Activated naive CD4-positive, alpha-beta T cell treated with anti-CD3 and anti-CD28 coated beads, Interleukin-2, amount 50 U/mL, for 72 hours (primary cell): ENCODE results near the gene PDE6G. TPM values are rescaled to one million over a fixed set of nuclear protein-coding genes. Genes with fewer than 3 reads are reported as not detected.
A peak's percentile ranks its signal among the peaks of the same experiment; 100 is the strongest.
"Not testable (repeated sequence)": the region's sequence is repeated elsewhere in the genome, so short reads cannot be mapped to it uniquely, and the experiment has no call there.

Experiments used
- ATAC-seq, 2 donors: fragments of 150-1000 bp; cut with Tn5 transposase; 2 replicates each; pipeline ENCODE4 v1.10.0; 2021; ENCODE audit warnings: mild to moderate bottlenecking in 2 of 2, moderate library complexity in 2 of 2
- DNase-seq, 2 donors: peaks; one replicate each; pipeline ENCODE4 v3.0.0; 2021 to 2022; ENCODE audit warnings: low spot score in 2 of 2
- H3K27ac Mint-ChIP-seq, 2 donors: one replicate each; pipeline ENCODE4 v1.8.0; 2022; ENCODE audit warnings: mild to moderate bottlenecking in 2 of 2, mixed read lengths in 2 of 2
- H3K36me3 Mint-ChIP-seq, 2 donors: one replicate each; pipeline ENCODE4 v1.8.0; 2022; ENCODE audit warnings: mixed read lengths in 2 of 2
- H3K9me3 Mint-ChIP-seq, 2 donors: one replicate each; pipeline ENCODE4 v1.8.0; 2022; ENCODE audit warnings: mixed read lengths in 2 of 2
- total RNA-seq, 2 donors: library from RNA; stranded (reverse); gene quantifications; one replicate each; pipeline ENCODE4 v1.2.3, GENCODE V29; 2022

The PDE6G gene
- total RNA-seq, 2 donors from 2014 or later, result 5.8 to 8.1 TPM

DNA sequence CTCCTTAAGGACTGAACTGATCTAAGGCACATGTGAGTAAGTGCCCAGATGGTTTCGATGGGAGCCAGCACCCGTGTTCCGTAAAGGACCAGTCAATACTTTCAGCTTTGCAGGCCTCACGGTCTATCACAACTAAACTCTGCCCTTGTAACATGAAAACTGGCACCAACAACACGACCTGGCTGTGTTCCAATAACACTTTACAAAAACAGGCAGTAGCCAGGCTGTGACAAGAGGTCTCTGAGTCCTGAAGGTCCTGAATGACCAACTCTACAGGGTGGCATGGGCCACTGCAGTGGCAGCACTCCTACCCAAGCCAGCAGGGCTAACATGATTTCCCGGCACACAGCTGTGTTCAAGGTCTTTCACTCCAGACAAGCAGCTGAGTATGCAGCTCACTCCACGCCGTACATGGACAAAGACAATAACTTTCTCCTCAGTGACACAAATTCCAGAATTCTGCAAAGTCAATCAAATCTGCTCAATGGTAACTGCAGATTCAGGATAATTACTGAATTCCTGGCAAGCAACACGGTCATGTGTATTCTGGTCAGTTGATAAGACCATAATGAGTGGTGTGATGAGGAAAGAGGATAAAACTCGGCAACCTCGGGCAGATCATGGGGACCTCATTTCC, 34.7 kb downstream of the PDE6G start:
- Mint-ChIP-seq H3K27ac (peak overlapping the region in 1 of 2 donors; percentile 75), H3K36me3 (peaks cover 39 to 41% of the 10 kb centered on the region in 2 donors), H3K9me3 (no peaks in the 10 kb centered on the region)
- ATAC-seq (no peak), DNase-seq (no peak)

- not testable (repeated sequence) for H3K27ac Mint-ChIP-seq, H3K9me3 Mint-ChIP-seq, DNase-seq, ATAC-seq
- H3K36me3 Mint-ChIP-seq, result peaks cover 20 to 27% of the 10 kb centered on the region in 2 donors
Measured at GRCh38 chr17:81618307-81618706, 38.0 kb downstream of the PDE6G start.

GRCh38 chr17:81616877-81617276, 39.5 kb downstream of the PDE6G start:
- Mint-ChIP-seq H3K9me3 (no peaks in the 10 kb centered on the region), H3K27ac (peak overlapping the region; percentile 2 to 97), H3K36me3 (peaks cover 23 to 29% of the 10 kb centered on the region in 2 donors)
- DNase-seq, result no peak
- no peak for ATAC-seq

DNA sequence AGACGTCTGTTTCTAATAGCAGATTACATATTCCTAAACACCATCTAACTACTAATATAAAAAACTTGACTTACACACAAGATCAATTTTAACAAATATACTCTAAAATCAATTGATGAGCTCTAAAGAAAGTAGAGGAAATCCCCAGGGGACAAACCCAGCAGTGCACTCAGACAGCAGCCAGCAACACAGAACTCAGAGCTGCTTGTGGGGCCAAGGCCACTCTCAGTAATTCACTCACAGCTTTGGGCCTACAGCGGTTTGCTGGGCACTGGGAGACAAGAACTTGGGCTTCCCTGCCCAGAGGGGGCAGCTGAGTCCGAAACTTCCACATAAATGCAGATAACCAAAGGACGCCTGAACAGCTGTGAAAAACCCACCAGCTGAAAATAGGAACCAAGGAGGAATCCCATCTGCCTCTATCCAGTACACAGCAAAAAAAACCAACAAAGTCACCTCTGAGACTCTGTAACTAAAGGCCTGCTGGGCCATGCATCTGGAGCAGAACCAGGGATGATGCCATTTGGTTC, 40.9 kb downstream of the PDE6G start:
- peaks cover 17 to 24% of the 10 kb centered on the region in 2 donors for H3K36me3 Mint-ChIP-seq
- H3K9me3 Mint-ChIP-seq, result no peaks in the 10 kb centered on the region
- no peak for ATAC-seq
- DNase-seq, result no peak
- H3K27ac Mint-ChIP-seq, result peak overlapping the region; percentile 96 to 97

DNA sequence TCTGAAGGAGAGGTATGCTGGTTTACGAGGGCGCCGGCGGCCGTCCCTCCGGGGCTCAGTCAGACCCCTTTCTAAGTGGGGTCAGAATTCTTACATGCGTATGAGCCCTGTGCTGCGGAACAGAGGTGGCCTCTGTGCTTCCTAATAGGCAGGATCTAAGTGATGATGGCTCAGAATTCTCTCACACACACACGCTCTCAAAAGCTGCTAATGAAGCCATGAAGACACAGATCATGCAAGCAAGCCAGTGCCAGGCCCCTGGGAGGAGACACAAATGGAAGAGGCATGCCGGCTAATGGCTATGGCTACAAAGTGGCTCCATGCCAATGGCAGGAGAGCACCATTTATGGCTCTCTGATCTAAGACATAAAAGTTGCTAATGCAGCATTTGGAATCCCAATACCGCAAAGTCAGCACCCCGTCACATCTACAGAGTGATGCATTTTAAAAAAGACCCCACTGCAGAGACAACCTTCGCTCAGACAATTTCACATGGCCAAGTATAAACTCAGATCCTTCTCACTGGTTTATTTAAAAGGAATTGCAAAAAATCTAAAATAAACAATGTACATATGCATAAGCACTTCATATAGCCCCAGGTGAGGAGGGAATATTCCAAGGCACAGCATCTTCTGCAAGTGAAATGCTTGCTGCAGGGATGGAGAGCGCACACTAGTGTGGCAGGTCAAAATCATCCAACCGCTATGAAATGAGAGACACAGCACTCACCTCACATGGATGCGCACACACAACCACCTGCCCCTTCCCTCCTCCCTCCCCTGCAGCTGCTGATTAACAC, 44.0 kb downstream of the PDE6G start:
- Mint-ChIP-seq H3K27ac (no peak overlapping the region), H3K36me3 (peaks cover 16 to 19% of the 10 kb centered on the region in 2 donors), H3K9me3 (no peaks in the 10 kb centered on the region)
- no peak for DNase-seq
- ATAC-seq, result no peak

GRCh38 chr17:81609541-81610311, 46.6 kb downstream of the PDE6G start:
- no peak for ATAC-seq

GRCh38 chr17:81608605-81609004, 47.7 kb downstream of the PDE6G start:
- no peaks in the 10 kb centered on the region for H3K9me3 Mint-ChIP-seq
- ATAC-seq (no peak), DNase-seq (no peak)
- peak overlapping the region; percentile 68 to 81 for H3K27ac Mint-ChIP-seq
- peaks cover 0 to 18% of the 10 kb centered on the region in 2 donors for H3K36me3 Mint-ChIP-seq

More at GRCh38 chr17:81609541-81610311, 46.6 kb downstream of the PDE6G start:
- H3K36me3 Mint-ChIP-seq, result peaks cover 4 to 15% of the 10 kb centered on the region in 2 donors
- no peak for DNase-seq
- peak overlapping the region in 1 of 2 donors; percentile 14 for H3K27ac Mint-ChIP-seq
- no peaks in the 10 kb centered on the region for H3K9me3 Mint-ChIP-seq

GRCh38 chr17:81608082-81608481, 48.3 kb downstream of the PDE6G start:
- peak overlapping the region; percentile 60 to 81 for H3K27ac Mint-ChIP-seq

GRCh38 chr17:81607431-81607830, 48.9 kb downstream of the PDE6G start:
- H3K36me3 Mint-ChIP-seq, result peaks cover 0 to 12% of the 10 kb centered on the region in 2 donors
- DNase-seq (no peak), ATAC-seq (peak in 1 of 2 donors; percentile 56)
- no peaks in the 10 kb centered on the region for H3K9me3 Mint-ChIP-seq
- H3K27ac Mint-ChIP-seq, result peak overlapping the region; percentile 60 to 81

More at GRCh38 chr17:81608082-81608481, 48.3 kb downstream of the PDE6G start:
- no peaks in the 10 kb centered on the region for H3K9me3 Mint-ChIP-seq
- peaks cover 0 to 14% of the 10 kb centered on the region in 2 donors for H3K36me3 Mint-ChIP-seq
- peak; percentile 49 to 92 for ATAC-seq
- peak in 1 of 2 donors; percentile 68 for DNase-seq

- H3K36me3 Mint-ChIP-seq, result peaks cover 4 to 10% of the 10 kb centered on the region in 2 donors
- ATAC-seq (no peak), DNase-seq (no peak)
- H3K9me3 Mint-ChIP-seq, result no peaks in the 10 kb centered on the region
- no peak overlapping the region for H3K27ac Mint-ChIP-seq
Measured at GRCh38 chr17:81603846-81604610, 52.3 kb downstream of the PDE6G start.

- Mint-ChIP-seq H3K9me3 (no peaks in the 10 kb centered on the region), H3K36me3 (peaks cover 4 to 10% of the 10 kb centered on the region in 2 donors), H3K27ac (no peak overlapping the region)
- DNase-seq (peak in 1 of 2 donors; percentile 41), ATAC-seq (peak; percentile 82 to 88)
Measured at GRCh38 chr17:81601525-81602120, 54.7 kb downstream of the PDE6G start.

Other genes with a start within 250 kb of the PDE6G start
- gene ACTG1, start 143.7 kb downstream of the PDE6G start, total RNA-seq, result 1,000 to 10,000 TPM; 6,062 to 6,573 TPM
- gene FSCN2, start 128.2 kb downstream of the PDE6G start, total RNA-seq, result under 1 TPM; 0.30 to 0.86 TPM
- gene FAAP100, start 104.2 kb downstream of the PDE6G start, total RNA-seq, result 10 to 100 TPM; 19.8 to 37.9 TPM
- 100 to 1,000 TPM in 1 of 2 donors, 10 to 100 TPM in 1; 67.3 to 173 TPM for gene NPLOC4, start 19.4 kb downstream of the PDE6G start, total RNA-seq
- under 1 TPM; 0.56 to 0.75 TPM for gene TSPAN10, start 19.3 kb downstream of the PDE6G start, total RNA-seq
- 10 to 100 TPM; 20.1 to 43.7 TPM for gene OXLD1, start 10.1 kb upstream of the PDE6G start, total RNA-seq
- 10 to 100 TPM; 35.0 to 38.7 TPM for gene CCDC137, start 10.2 kb upstream of the PDE6G start, total RNA-seq
- 10 to 100 TPM; 12.6 to 30.6 TPM for gene ARL16, start 27.3 kb upstream of the PDE6G start, total RNA-seq
- 100 to 1,000 TPM; 111 to 168 TPM for gene HGS, start 27.5 kb upstream of the PDE6G start, total RNA-seq
- gene MRPL12, start 46.8 kb upstream of the PDE6G start, total RNA-seq, result 100 to 1,000 TPM in 1 of 2 donors, 10 to 100 TPM in 1; 61.8 to 105 TPM
- gene SLC25A10, start 55.7 kb upstream of the PDE6G start, total RNA-seq, result 10 to 100 TPM; 23.0 to 27.8 TPM
- gene GCGR, start 147.6 kb upstream of the PDE6G start, total RNA-seq, result not detected
- gene MCRIP1, start 176.7 kb upstream of the PDE6G start, total RNA-seq, result 10 to 100 TPM; 40.4 to 55.3 TPM
- not detected for gene PPP1R27, start 178.5 kb upstream of the PDE6G start, total RNA-seq
- 100 to 1,000 TPM; 382 to 460 TPM for gene P4HB, start 204.0 kb upstream of the PDE6G start, total RNA-seq
- 100 to 1,000 TPM; 328 to 513 TPM for gene ARHGDIA, start 214.8 kb upstream of the PDE6G start, total RNA-seq
- gene ALYREF, start 235.0 kb upstream of the PDE6G start, total RNA-seq, result 100 to 1,000 TPM; 186 TPM
- 100 to 1,000 TPM; 122 to 154 TPM for gene ANAPC11, start 235.2 kb upstream of the PDE6G start, total RNA-seq
- gene NPB, start 245.7 kb upstream of the PDE6G start, total RNA-seq, result under 1 TPM in 1 of 2 donors, not detected in 1; 0.27 TPM